GM12874 (cell line): ENCODE results near the gene MAEA.

Source experiments
- CTCF ChIP-seq: IDR thresholded peaks from 2 replicates; pipeline ENCODE4 v1.5.1; 2011; ENCODE audit warnings: low read depth, mild to moderate bottlenecking, control low read depth, low read length, moderate library complexity; ENCODE audit not compliant: insufficient read depth

MAEA gene

GRCh38 chr4:1274871-1275270 lies 14.8 kb upstream of the MAEA start:
- no peak for TF ChIP-seq CTCF

- TF ChIP-seq CTCF = no peak
Observed at GRCh38 chr4:1276984-1277383, 12.7 kb upstream of the MAEA start.

GRCh38 chr4:1277667-1278665 lies 11.7 kb upstream of the MAEA start:
- no peak for TF ChIP-seq CTCF

GRCh38 chr4:1279253-1279652 lies 10.4 kb upstream of the MAEA start:
- no peak for TF ChIP-seq CTCF

GRCh38 chr4:1283711-1284110 lies 6.0 kb upstream of the MAEA start:
- TF ChIP-seq CTCF = no peak

- TF ChIP-seq CTCF = no peak
Observed at GRCh38 chr4:1285151-1285789, 4.4 kb upstream of the MAEA start.

- peak; percentile 22; the same call in 1 of the 2 replicates for TF ChIP-seq CTCF
Observed at GRCh38 chr4:1285790-1286553, 3.7 kb upstream of the MAEA start.
